SK-N-MC (cell line): Measurements from ENCODE around the gene MTO1.
A peak's percentile ranks its signal among the peaks of the same experiment; 100 is the strongest.
"Not testable (repeated sequence)": the region's sequence is repeated elsewhere in the genome, so short reads cannot be mapped to it uniquely, and the experiment has no call there.

ENCODE experiments used
- DNase-seq: peaks from one replicate; pipeline ENCODE4 v3.0.0-alpha.2; 2011; ENCODE audit warnings: low read depth, low spot score
- H3K27ac ChIP-seq: fragments of 200-600 bp; sonication (generic); 2 replicates; pipeline ENCODE4 v1.5.1; 2016; ENCODE audit warnings: mixed run types
- H3K36me3 ChIP-seq: fragments of 200-600 bp; sonication (generic); 2 replicates; pipeline ENCODE4 v1.6.1; 2017; ENCODE audit warnings: antibody characterized with exemption, low read length, mixed read lengths; ENCODE audit not compliant: insufficient read depth
- H3K4me3 ChIP-seq: fragments of 200-600 bp; sonication (generic); 2 replicates; pipeline ENCODE4 v1.5.1; 2016
- H3K9ac ChIP-seq: fragments of 200-600 bp; sonication (generic); 2 replicates; pipeline ENCODE4 v1.8.0; 2017; ENCODE audit warnings: mixed run types, mixed read lengths; ENCODE audit not compliant: insufficient read length
- H3K9me3 ChIP-seq: fragments of 200-600 bp; sonication (generic); 2 replicates; pipeline ENCODE4 v1.6.1; 2017; ENCODE audit warnings: low read depth, mild to moderate bottlenecking, antibody characterized with exemption, low read length, moderate library complexity, mixed read lengths
- EZH2 ChIP-seq: fragments of 200-600 bp; sonication (generic); IDR thresholded peaks from one replicate; pipeline ENCODE4 v1.6.1; 2017; ENCODE audit warnings: antibody characterized with exemption
- FOXP2 ChIP-seq: optimal IDR thresholded peaks from 2 replicates; pipeline ENCODE3; 2011; ENCODE audit warnings: mild to moderate bottlenecking, moderate library complexity; ENCODE audit not compliant: insufficient read depth; ENCODE audit errors: extremely low read length, control extremely low read depth
- POLR2AphosphoS5 ChIP-seq: IDR thresholded peaks from 2 replicates; pipeline ENCODE4 v1.6.1; 2012; ENCODE audit warnings: mild to moderate bottlenecking, low read depth, low read length, borderline replicate concordance

The MTO1 gene

GRCh38 chr6:73509851-73510250, 48.3 kb downstream of the MTO1 start:
- TF ChIP-seq FOXP2, result no peak
- TF ChIP-seq EZH2, result no peak
- no peak for TF ChIP-seq POLR2AphosphoS5
- Histone ChIP-seq H3K36me3 (peaks cover 1% of the 10 kb centered on the region), H3K27ac (no peak overlapping the region; the same call in 1 of the 2 replicates), H3K9ac (no peak overlapping the region), H3K9me3 (no peaks in the 10 kb centered on the region), H3K4me3 (no peak overlapping the region)
- DNase-seq, result no peak

GRCh38 chr6:73511796-73512195, 50.3 kb downstream of the MTO1 start:
- no peaks in the 10 kb centered on the region for H3K9me3 ChIP-seq
- peaks cover 21% of the 10 kb centered on the region for H3K36me3 ChIP-seq
- H3K27ac ChIP-seq, result no peak overlapping the region
- TF ChIP-seq FOXP2, result no peak
- TF ChIP-seq EZH2, result no peak
- no peak for TF ChIP-seq POLR2AphosphoS5
- no peak overlapping the region for H3K9ac ChIP-seq
- no peak overlapping the region for H3K4me3 ChIP-seq
- DNase-seq, result no peak

- H3K9me3 ChIP-seq, result no peaks in the 10 kb centered on the region
- no peak for DNase-seq
- no peak overlapping the region for H3K9ac ChIP-seq
- peaks cover 36% of the 10 kb centered on the region for H3K36me3 ChIP-seq
- TF ChIP-seq FOXP2 (no peak), EZH2 (no peak), POLR2AphosphoS5 (no peak)
- H3K4me3 ChIP-seq, result no peak overlapping the region
- H3K27ac ChIP-seq, result peak overlapping the region; percentile 77; the same call in 1 of the 2 replicates
Measured at GRCh38 chr6:73513496-73513854, 51.9 kb downstream of the MTO1 start.

GRCh38 chr6:73514746-73515110, 53.2 kb downstream of the MTO1 start:
- Histone ChIP-seq H3K9me3 (no peaks in the 10 kb centered on the region), H3K9ac (no peak overlapping the region), H3K4me3 (no peak overlapping the region), H3K27ac (peak overlapping the region; percentile 83), H3K36me3 (peaks cover 49% of the 10 kb centered on the region)
- TF ChIP-seq EZH2 (no peak), FOXP2 (no peak), POLR2AphosphoS5 (no peak; the same call in 1 of the 2 replicates)
- DNase-seq, result no peak

GRCh38 chr6:73515204-73515655, 53.7 kb downstream of the MTO1 start:
- DNase-seq, result no peak
- Histone ChIP-seq H3K9me3 (peaks cover 5% of the 10 kb centered on the region; the same call in 1 of the 2 replicates), H3K27ac (peak overlapping the region; percentile 83), H3K9ac (no peak overlapping the region), H3K36me3 (peaks cover 54% of the 10 kb centered on the region), H3K4me3 (no peak overlapping the region)
- TF ChIP-seq EZH2 (no peak), POLR2AphosphoS5 (peak; percentile 49; the same call in 1 of the 2 replicates)

GRCh38 chr6:73516514-73517489, 55.3 kb downstream of the MTO1 start:
- H3K4me3 ChIP-seq, result peak overlapping the region; percentile 39
- peak overlapping the region; percentile 40 for H3K9ac ChIP-seq
- H3K9me3 ChIP-seq, result peaks cover 13% of the 10 kb centered on the region; the same call in 1 of the 2 replicates
- no peak for DNase-seq
- H3K27ac ChIP-seq, result peak overlapping the region; percentile 83
- TF ChIP-seq POLR2AphosphoS5 (peak; percentile 41; the same call in 1 of the 2 replicates), FOXP2 (no peak)
- H3K36me3 ChIP-seq, result peaks cover 59% of the 10 kb centered on the region

- Histone ChIP-seq H3K9me3 (peaks cover 13% of the 10 kb centered on the region; the same call in 1 of the 2 replicates), H3K27ac (peak overlapping the region; percentile 99), H3K4me3 (peak overlapping the region; percentile 99), H3K36me3 (peaks cover 59% of the 10 kb centered on the region), H3K9ac (peak overlapping the region; percentile 100)
- TF ChIP-seq POLR2AphosphoS5, result peak; percentile 52; the same call in 1 of the 2 replicates
- not testable (repeated sequence) for DNase-seq
Measured at GRCh38 chr6:73518100-73518981, 56.8 kb downstream of the MTO1 start.
